ENCODE measurements around the gene SPRY2.
"Not testable (repeated sequence)": the region's sequence is repeated elsewhere in the genome, so short reads cannot be mapped to it uniquely, and the experiment has no call there.

Gene SPRY2

GRCh38 chr13:80348750-80349149 is 7.8 kb upstream of the SPRY2 start:
- DNase-seq (ENCODE audit: low spot score) = no peak

GRCh38 chr13:80348314-80348713 is 7.4 kb upstream of the SPRY2 start:
- DNase-seq (ENCODE audit: low spot score) = no peak

GRCh38 chr13:80345771-80346510 is 5.0 kb upstream of the SPRY2 start:
- no peak for DNase-seq (ENCODE audit: low spot score)

- not testable (repeated sequence) for DNase-seq (ENCODE audit: low spot score)
Observed at GRCh38 chr13:80344032-80344431, 3.1 kb upstream of the SPRY2 start.

GRCh38 chr13:80342471-80343371 is 1.8 kb upstream of the SPRY2 start:
- peak; percentile 72 for DNase-seq (ENCODE audit: low spot score)

GRCh38 chr13:80341756-80342370 is 937 bp upstream of the SPRY2 start:
- DNase-seq (ENCODE audit: low spot score) = no peak

- DNase-seq (ENCODE audit: low spot score) = peak; percentile 35
Observed at GRCh38 chr13:80340651-80341100, 250 bp downstream of the SPRY2 start.

GRCh38 chr13:80339912-80340650 is 845 bp downstream of the SPRY2 start:
- DNase-seq (ENCODE audit: low spot score) = peak; percentile 52

GRCh38 chr13:80339563-80339911 is 1.4 kb downstream of the SPRY2 start:
- no peak for DNase-seq (ENCODE audit: low spot score)

GRCh38 chr13:80338781-80339562 is 2.0 kb downstream of the SPRY2 start:
- peak; percentile 82 for DNase-seq (ENCODE audit: low spot score)

GRCh38 chr13:80337288-80338081 is 3.4 kb downstream of the SPRY2 start:
- DNase-seq (ENCODE audit: low spot score) = no peak

- no peak for DNase-seq (ENCODE audit: low spot score)
Observed at GRCh38 chr13:80336776-80337287, 4.1 kb downstream of the SPRY2 start.

- no peak for DNase-seq (ENCODE audit: low spot score)
Observed at GRCh38 chr13:80336370-80336769, 4.6 kb downstream of the SPRY2 start.

- DNase-seq (ENCODE audit: low spot score) = no peak
Observed at GRCh38 chr13:80334597-80335260, 6.2 kb downstream of the SPRY2 start.

GRCh38 chr13:80331984-80332383 is 8.9 kb downstream of the SPRY2 start:
- no peak for DNase-seq (ENCODE audit: low spot score)

- no peak for DNase-seq (ENCODE audit: low spot score)
Observed at GRCh38 chr13:80329250-80329649, 11.7 kb downstream of the SPRY2 start.

GRCh38 chr13:80319004-80319403 is 21.9 kb downstream of the SPRY2 start:
- no peak for DNase-seq (ENCODE audit: low spot score)

GRCh38 chr13:80314711-80315653 is 25.9 kb downstream of the SPRY2 start:
- no peak for DNase-seq (ENCODE audit: low spot score)
